Stimulated activated CD8-positive, alpha-beta memory T cell treated with anti-CD3 and anti-CD28 coated beads, Interleukin-15, amount 100 ng/mL, for 1 hour (primary cell): ENCODE results near the gene RNF113B.

ENCODE experiments used
- DNase-seq: peaks from one replicate; pipeline ENCODE4 v3.0.0-alpha.2; 2020; ENCODE audit warnings: low read depth

The RNF113B gene

DNA sequence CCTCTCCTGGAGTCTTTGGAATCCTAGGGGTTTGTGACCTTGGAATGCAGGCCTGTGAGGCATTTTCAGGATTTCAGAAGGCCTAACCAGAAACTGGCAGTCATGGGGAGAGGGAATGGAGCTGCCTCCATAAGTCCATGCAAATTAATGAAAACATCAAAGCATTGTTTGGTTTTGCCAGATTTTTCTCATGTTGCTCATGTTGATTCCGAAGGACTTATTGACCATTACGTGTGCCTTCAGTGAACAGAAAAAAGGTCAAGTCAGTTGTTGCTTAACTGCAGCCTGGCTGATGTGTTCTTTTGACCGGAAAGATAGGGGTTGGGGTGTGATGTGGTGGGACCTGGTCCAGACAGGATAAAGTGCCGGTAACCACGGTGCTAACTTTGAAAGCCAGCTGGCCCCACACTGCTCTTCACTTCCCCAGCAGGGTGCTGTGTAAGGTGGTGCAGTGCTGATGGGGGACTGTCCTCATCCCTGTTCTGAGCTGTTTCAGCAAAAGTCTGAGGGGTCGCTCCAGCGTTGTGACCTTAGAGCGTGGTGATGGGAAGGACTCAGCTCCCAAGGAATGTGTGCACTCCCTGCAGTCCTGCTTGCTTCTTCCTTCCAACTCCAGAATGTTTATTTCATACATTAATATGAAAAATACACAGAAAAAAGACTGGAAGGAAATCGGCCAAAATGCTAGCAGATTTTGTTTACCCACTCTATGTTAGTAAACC, 3.5 kb downstream of the RNF113B start:
- DNase-seq, result no peak

DNA sequence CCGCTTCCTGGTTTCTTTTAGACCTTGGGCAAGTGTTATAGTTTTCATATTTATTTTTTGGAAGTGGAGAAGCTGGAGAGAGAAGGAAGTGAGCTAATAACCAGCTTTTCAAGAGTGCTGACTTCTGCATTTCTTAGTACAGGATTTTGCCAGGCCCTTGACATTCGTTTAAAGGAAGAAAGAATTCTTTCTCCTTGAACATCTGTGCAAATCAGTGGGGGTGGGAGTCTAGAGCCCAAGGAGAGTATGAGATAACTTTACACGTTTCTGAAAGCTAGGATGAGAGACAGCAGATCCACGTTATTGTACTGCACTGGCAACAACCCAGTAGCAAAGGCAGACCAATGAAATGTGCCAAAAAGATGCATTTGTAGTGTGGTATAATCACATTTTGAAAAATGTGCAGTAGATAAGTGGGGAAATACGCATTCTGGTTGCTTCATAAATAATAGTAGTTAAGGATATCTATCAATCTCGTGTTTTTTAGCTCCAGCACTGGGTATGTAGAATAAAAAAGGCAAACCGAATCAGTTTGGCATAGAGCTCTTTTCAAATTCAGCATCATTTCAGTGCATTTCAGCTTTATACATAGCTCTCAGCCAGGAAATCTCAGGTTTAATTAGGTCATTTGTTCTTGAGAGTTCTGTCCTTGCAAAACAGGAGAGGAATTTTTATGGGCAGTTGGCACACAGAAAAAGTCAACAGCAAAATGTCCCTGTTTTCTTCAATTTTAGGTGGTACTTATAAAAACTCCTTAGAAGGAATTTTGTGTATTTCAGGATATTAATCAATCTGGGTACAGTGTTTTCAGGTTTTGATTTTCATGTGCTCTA, 4.3 kb downstream of the RNF113B start:
- DNase-seq, result no peak

DNA sequence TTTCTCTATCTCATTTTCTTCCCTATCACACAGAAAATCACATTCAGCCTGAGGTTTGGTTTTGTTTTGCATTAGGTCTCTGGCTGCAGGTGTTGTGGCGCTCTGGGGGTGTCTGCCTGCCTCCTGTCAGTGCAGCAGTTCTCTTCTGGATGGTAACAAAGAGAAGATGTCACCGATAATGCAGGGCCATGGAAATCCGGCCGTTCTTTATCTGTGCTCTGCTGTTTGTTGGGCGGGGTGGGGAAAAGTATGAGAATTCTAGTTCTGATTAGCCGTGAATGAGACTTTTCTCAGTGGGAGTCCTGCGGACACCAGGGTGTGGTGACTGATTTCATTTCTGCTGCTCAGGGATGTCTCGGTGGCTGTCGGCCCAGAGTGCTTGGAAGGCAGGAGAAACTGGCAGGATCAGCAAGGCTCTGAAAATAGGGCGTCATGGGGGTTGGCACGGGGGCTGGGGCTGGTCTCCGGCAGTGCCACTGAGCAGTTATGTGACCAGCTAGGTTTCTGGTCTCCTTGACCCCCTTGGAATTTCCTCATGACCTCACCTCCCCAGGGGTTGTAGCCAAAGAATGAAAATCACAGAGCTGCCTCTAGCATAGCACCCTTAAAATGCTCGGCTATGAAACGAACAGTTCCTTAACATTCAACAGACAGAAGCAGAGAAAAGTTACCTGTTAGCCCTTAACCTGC, 5.0 kb downstream of the RNF113B start:
- DNase-seq, result no peak

DNA sequence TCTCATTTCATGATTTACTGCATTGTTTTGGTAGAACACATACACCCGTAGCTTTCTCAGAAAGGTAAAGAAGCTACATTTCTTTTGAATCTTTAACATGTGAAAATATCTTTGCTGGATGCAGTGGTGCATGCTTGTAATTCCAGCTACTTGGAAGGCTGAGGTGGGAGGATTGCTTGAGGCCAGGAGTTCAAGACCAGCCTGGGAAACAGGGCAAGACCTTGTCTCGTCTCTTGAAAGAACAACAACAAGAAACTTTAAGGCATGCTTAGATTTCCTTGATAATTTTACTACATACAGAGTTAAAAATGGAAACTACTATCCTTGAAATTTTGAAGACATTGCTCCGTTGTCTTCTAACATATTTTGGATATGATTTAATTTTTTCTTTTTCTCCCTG, 7.7 kb downstream of the RNF113B start:
- no peak for DNase-seq

DNA sequence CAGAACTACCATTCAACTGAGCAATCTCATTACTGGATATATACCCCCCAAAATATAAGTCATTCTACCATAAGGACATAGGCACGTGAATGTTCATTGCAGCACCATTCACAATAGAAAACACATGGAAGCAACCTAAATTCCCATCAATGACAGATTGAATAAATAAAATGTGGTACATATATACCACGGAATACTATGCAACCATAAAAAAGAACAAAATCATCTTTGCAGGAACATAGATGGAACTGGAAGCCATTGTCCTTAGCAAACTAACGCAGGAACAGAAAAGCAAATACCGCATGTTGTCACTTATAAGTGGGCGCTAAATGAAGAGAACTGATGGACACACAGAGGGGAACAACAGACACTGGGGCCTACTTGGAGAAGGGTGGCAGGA, 14.1 kb downstream of the RNF113B start:
- DNase-seq, result no peak

DNA sequence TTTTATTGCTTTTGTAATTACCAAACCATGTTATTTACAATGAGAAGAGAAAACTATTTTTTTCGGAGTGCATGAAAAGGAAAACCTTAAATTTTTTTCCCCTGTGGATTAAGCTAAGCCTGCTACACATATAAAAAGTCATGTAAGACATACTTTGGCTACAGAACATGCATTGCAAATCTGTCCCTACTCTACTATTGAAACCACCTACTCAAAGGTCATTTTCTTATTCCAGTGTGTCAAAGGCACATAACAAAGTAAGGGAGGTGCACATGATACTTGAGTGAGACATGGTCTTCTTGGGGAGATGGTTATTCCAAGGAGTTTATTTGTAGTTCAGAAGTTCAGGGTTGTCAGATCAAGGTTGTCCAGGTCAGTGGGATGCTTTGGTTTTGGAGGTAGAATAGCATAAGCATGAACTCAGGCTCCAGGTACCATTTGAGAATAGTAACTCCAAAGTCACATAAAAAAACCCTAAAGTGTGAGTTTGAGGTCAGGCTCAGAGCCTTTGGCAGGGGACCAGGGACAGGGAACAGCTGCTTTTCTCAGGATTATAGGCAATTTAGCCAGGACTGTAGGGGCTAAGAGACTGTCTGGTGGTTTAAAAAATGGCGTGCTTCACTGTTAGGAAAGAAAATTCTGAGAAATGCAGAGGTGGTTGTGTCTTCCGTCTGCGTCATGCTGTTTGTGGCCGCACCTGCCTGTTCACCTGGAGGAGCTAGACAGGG, 18.7 kb downstream of the RNF113B start:
- no peak for DNase-seq

DNA sequence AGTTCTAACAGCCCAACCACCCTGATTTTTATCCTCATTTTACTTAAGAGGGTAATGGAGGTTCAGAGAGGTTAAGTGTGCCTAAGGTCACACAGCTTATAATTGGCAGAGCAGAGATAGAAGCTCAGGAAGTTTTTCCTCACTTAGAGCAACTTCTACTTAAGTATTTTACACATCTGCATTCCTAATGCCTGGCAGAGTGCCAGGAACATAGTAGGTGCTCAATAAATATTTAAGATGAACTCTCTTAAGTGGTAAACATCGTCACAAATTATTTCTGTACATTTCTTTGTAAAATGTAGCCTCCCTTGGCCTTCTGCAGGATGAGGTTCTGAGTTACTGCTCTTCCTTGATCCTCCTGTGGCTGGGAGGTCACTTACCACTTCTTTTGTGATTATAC, 19.5 kb downstream of the RNF113B start:
- no peak for DNase-seq

DNA sequence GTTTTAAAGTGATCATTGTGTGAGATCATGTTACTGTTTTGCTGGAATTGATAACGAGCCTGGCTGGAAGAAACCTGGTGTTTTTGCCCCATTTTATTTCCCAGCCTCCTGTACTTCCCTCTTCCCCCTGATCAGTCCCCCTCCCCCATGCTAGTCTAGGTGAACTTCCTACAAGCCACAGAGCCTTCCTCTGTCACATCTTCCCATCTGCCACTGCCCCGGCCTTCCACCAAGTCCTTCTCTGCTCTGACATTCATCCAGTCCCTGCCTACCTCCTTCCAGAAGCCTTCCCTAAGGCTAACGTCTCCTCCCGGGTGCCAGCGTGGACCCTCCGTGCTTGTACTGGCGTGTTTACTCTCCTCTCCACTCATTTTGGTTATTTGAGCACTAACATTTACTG, 19.9 kb downstream of the RNF113B start:
- no peak for DNase-seq

DNA sequence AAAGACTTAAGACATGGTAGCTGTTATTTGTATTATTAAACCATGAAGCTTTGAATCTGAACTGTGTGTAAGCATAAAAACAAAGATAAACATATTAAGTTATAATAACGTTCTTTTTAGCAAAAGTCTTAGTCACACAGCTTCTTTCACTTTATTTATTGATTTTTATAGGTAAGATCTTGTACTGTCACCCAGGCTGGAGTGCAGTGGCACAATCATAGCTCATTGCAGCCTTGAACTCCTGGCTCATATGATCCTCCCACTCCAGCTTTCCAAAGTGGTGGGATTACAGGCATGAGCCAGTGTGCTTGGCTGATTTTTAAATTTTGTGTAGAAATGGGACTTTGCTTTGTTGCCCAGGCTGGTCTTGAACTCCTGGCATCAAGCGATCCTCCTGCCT, 20.8 kb downstream of the RNF113B start:
- no peak for DNase-seq

DNA sequence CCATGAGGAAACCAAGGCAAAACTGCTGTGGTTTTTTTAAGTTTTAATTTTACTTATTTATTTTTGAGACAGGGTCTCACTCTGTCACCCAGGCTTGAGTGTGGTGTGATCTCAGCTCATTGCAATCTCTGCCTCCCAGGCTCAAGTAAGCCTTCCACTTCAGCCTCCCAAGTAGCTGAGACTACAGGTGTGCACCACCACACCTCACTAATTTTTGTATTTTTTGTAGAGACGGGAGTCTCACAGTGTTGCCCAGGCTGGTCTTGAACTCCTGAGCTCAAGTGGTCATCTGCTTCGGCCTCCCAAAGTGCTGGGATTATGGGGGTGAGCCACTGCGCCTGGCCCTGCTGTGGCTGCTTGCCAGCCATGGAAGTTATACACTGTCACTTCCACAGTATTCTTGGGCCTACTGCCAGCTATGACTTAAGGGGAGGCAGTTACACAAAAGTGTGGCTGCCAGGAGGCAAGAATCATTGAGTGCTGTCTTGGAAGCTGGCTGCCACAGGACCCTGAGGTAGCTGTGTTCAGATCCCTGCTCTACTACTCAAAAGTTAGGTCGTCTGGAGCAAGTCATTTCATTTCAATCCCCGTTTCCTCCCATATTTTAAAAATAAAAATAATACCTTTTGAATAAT, 21.5 kb downstream of the RNF113B start:
- DNase-seq, result no peak

DNA sequence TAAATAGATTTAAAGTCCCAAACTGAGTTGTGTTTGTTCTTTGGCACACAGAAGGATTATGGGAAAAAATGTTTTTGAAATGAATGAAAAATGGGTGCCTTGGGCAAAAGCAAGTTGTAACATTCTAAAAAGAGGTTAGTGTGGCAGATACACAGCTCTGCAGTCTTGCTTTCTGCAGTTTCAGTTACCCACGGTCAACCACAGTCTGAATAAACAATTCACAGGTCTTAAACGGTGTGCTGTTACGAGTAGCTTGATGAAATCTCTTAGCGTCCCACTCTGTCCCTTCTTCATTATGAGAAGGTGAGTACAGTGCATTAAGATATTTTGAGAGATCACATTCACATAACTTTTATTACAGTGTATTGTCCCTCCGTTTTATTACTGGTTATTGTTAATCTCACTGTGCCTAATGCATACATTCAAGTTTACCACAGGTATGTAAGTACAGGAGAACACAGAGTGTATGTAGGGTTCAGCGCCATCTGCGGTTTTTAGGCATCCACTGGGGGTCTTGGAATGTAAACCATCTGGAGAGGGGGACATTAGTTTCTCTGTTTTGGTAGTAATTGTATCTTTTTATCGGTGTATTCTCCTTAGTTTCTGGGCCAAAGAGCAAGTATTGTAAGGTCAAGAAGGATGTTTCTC, 26.1 kb downstream of the RNF113B start:
- no peak for DNase-seq

DNA sequence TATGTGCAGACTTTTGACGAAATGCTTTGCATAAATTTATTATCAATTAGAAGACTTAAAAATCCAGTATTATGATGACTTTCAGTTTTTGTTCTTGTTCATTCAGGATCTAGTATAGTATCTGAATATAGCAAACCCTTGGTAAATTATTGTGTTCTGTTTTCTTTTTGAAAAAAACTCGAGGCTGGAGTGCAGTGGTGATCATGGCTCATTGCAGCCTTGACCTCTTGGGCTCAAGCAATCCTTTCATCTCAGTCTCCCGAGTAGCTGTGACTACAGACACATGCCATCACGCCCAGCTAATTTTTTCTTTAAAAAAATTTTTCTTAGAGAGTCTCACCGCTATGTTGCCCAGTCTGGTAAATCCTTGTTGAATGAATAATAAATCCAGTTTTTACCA, 29.5 kb downstream of the RNF113B start:
- DNase-seq, result no peak

DNA sequence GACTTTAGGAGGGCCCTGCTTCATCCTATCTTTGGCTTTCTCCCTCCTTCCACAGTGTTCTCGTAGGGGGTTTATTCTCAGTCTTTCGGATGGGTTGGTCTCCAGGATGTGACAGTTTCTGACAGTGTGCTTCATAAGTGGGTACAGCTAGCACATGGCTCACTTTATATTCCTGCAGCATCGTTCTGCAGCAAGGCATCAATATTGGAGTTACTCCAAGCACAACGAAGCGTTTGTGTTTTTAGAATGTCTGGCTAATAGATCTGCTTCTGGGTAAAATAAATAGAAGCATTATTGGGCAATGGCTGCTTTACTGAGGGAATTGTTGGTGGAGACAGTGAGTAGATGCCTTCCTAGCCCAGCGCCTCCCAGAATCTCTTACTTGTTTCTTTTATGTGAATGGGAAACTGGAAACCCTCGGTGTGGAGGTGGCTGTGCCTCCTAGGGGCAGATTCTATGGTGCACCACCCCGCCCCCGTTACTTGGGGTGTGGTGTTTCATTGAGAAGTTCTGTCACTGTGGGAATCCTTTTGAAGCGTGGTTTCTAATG, 32.2 kb downstream of the RNF113B start:
- no peak for DNase-seq

DNA sequence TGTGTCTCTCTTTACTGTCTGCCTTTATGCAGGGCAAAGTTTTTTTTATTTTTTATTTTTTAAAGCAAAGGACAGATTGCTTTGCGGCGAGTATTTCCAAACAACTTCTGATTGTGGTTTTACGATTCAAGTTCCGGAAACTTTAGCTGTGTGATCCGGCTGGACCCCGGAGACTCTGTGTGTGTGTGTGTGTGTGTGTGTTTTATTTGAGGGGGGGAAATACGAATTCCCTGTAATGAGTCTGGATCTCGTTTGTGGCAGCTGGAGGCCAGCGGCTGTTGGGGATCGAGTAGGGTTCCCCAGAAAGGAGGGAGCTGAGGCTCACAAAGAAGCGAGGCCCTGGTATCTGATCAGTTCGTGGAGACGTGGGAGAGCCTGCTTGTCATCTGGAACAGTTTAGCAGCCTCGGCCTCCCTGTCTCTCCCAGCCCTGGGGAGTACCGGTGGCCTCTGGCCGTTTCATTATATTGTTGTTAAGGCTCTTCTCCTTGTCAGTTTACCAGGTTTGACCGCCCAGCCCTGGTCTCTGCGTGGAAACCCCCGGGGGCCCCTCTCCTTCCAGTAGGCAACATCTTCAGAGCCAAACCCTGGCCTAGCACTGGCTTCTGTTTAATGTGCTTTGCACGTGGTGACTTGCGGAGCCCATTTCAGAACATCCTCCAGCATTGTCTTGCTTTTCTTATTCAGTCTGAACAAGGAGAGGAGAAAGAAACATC, 32.9 kb downstream of the RNF113B start:
- DNase-seq, result no peak

DNA sequence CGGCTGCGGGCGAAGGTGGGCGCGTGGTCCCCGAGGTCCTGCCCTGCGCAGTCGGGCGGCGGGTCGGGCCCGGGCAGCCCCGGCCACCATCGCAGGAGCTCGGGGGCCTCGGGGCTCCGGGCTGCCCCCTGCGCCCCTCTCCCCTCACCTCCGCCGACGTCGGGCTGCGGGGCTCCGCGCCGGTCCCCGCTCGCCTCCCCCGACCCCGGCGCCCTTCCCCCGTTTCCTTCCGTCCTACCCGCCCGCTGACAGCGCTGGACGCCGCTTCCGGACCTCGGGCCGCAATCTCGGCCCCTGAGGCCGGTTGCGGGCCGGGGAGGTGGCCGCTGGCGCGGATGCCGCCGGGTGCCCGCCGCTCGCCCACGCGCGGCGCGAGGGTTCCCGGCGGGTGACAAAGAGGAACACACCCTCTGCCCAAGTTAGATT, 33.5 kb downstream of the RNF113B start:
- DNase-seq, result no peak

DNA sequence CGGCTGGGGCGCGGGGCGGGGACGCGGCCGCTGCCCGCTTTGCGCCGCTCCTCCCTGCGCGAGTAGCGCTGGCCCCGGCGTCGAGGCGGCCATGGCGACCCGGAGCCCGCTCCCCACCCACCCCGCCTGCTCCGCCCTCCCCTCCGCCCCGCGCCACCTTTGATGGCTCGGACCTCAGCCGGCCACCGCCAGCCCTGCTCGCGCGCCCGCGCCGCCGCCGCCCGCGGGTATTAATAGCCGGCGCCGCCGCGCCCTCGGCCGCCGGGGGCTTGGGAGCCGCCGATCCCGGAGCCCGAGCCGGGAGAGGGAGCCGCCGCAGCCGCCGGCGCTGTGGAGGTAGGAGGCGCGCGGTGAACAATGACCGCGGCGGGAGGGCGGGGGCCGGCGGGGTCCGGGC, 33.9 kb downstream of the RNF113B start:
- no peak for DNase-seq

DNA sequence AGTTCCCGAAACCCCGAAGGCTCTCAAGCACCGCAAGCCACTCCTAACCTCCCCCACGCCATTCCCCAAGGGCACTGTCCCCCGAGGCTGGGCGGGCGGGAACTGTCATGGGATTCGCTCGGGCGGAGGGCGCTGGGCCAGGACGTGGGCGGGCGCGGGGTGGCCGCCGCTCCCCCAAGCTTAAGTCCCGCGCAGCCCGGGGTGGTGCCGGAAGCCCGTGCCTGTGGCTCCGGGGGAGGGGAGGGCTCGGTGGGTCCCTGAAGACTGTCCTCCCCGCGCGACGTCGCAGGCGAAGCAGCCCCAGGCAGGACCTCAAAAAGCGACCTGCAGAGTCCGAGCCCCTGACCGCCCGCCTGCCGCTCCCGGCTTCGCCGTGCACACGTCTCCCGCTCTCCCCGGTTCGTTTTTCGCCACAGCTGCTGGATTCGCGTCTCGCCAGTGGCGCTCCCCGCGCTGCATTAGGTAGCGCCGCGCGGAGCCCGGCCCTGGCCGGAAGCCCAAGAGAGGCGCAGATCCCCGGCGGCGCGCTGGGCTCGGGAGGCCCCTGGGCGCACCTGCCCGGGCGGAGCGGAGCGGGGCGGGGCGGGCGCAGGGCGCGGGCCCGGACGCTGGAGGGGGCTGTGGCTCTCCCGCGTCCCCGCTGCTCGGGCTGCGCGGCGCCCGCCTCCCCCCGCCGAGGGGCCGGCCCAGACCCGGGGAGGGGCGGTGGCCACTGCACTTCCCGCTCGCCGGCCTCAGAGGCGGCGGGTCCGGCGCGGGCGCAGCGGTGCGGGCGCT, 34.5 kb downstream of the RNF113B start, which contains the start of gene FARP1:
TSS of gene FARP1 (plus strand) at position 715 of the 777 bp plus-strand sequence. CDS start 70,149 bp downstream, outside the sequence.
- DNase-seq, result no peak

DNA sequence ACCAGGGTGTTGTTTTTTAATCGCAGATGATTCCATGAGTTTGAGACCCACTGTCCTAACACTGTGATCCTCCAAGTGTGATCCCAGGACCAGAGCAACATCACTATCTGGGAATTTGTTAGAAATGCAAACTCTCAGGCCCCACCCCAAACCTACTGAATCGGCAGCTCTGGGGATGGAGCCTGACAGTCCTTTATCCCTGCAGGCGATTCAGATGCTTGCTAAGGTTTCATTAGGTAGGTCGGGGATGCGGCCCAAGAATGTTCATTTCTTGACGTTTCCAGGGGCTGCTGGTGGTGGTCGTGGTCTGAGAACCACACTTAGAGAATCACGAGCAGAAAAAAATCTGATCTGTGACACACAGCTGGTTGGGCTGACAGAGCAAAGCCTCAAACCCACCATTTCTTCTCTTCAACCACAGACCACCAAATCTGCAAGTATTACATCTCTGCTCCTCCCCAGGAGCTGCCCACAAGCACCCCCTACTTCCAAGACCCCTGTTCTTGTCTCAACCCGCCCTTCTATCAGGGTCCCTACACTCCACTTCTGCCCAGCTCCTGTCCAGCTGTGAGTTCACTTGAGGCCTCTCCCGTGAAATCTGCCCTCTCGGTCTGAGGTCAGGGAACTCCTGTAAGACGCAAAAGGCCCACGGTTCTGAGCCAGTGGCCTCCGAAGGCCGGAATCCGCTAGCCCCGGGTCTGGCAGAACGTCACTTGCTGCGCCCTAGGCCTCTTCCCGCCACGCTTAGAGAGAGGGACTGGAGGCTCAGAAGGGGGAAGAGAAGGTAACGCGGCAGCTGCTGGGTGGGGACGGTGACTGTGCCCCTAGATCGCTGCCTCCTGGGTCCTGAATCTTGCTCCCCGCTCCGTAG, 35.3 kb downstream of the RNF113B start:
- no peak for DNase-seq
